Measurements from ENCODE around the gene ARFRP1.
"Not testable (repeated sequence)": the region's sequence is repeated elsewhere in the genome, so short reads cannot be mapped to it uniquely, and the experiment has no call there.

ARFRP1 gene

GRCh38 chr20:63734946-63735858 lies 27.4 kb upstream of the ARFRP1 start:
- TF ChIP-seq, protein P1, sequence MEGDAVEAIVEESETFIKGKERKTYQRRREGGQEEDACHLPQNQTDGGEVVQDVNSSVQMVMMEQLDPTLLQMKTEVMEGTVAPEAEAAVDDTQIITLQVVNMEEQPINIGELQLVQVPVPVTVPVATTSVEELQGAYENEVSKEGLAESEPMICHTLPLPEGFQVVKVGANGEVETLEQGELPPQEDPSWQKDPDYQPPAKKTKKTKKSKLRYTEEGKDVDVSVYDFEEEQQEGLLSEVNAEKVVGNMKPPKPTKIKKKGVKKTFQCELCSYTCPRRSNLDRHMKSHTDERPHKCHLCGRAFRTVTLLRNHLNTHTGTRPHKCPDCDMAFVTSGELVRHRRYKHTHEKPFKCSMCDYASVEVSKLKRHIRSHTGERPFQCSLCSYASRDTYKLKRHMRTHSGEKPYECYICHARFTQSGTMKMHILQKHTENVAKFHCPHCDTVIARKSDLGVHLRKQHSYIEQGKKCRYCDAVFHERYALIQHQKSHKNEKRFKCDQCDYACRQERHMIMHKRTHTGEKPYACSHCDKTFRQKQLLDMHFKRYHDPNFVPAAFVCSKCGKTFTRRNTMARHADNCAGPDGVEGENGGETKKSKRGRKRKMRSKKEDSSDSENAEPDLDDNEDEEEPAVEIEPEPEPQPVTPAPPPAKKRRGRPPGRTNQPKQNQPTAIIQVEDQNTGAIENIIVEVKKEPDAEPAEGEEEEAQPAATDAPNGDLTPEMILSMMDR (conservative IDR thresholded peaks at IDR 0.05; ENCODE audit: control insufficient read depth, insufficient read depth, low read depth, low read length) = no peak
- DNase-seq (ENCODE audit: low read depth) = no peak
- H3K4me3 ChIP-seq (ENCODE audit: control insufficient read depth, low read depth, low read length) = no peak overlapping the region

DNA sequence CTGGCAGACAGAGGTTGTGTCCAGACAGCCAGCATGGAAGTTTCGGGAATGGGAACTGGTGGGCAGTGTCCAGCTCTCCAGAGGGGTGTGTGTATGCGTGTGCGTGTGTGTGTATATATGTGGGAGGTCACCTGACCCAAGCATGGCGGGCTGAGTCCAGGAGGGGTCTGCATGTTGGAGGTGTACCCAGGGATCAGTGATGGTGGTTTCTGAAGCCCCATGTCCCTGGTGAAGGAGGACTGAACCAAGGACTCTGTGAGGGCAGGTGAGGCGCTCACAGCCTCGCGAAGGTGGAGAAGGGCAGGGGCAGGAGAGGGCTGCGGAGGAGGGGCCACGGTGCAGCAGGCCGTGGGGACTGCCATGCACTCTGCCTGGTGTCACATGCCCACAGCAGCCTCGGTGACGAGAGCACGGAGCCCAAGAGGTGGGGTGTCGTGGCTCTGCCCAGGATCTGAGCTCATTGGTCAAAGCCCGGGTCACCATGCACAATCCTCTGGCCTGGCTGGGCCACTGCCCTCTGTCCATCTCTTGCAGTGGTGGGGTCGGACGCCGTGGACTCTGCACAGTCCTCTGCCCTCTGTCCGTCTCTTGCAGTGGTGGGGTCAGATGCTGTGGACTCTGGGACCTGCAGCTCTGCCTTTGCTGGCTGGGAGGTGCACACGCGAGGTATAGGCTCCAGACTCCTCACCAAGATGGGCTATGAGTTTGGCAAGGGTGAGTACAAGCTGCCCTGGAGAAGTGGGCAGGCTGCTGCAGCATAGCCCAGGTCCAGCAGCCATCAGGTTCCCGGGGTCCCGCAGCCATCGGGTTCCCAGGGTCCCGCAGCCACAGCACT lies 26.6 kb upstream of the ARFRP1 start:
- TF ChIP-seq, protein P1 (conservative IDR thresholded peaks at IDR 0.05; ENCODE audit: control insufficient read depth, insufficient read depth, low read depth, low read length) = no peak
- H3K4me3 ChIP-seq (ENCODE audit: control insufficient read depth, low read depth, low read length) = no peak overlapping the region

DNA sequence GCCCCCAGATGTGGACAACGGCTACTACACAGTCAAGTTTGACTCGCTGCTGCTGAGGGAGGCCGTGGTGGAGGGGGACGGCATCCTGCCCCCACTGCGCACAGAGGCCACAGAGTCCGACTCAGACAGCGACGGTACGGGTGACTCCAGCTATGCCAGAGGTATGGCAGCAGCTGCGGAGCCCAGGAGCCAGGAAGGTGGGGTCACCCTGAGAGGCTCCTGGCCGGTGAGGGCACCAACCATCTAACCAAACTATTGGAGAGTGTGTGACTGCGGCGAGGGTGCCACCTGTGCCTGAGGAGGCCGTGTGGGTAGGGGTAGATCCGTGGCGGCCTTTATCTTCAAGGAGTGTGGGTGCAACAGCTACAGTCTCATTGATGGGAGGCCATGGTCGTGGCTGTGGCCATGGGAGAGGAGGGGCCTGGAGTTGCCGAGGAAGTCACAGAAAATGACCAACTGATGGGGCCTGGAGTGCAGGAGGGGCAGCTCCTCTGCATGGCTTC lies 25.9 kb upstream of the ARFRP1 start:
- no peak overlapping the region for H3K4me3 ChIP-seq (ENCODE audit: control insufficient read depth, low read depth, low read length)
- TF ChIP-seq, protein P1 (conservative IDR thresholded peaks at IDR 0.05; ENCODE audit: control insufficient read depth, insufficient read depth, low read depth, low read length) = no peak
- no peak for DNase-seq (ENCODE audit: low read depth)

More for the DNA sequence above, 26.6 kb upstream of the ARFRP1 start:
- DNase-seq (ENCODE audit: low read depth) = no peak

DNA sequence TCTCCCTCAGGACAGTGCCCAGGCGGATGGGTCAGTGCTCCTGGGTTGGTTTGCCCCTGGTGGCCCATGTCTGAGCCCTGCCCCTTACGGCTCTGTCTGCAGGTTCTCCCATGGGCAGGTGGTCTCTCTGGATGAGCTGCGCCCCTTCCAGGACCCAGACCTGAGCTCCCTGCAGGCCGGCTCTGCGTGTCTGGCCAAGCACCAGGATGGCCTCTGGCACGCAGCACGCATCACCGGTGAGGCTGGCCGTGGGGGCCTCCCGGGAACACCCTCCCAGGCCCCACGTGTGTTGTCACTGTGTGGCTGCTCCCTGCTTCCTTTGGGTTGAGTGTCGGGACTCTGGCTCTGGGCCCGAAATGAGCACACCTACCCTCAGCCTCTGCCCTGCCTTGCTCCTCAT lies 25.3 kb upstream of the ARFRP1 start:
- DNase-seq (ENCODE audit: low read depth) = no peak
- H3K4me3 ChIP-seq (ENCODE audit: control insufficient read depth, low read depth, low read length) = no peak overlapping the region
- TF ChIP-seq, protein P1 (conservative IDR thresholded peaks at IDR 0.05; ENCODE audit: control insufficient read depth, insufficient read depth, low read depth, low read length) = no peak

DNA sequence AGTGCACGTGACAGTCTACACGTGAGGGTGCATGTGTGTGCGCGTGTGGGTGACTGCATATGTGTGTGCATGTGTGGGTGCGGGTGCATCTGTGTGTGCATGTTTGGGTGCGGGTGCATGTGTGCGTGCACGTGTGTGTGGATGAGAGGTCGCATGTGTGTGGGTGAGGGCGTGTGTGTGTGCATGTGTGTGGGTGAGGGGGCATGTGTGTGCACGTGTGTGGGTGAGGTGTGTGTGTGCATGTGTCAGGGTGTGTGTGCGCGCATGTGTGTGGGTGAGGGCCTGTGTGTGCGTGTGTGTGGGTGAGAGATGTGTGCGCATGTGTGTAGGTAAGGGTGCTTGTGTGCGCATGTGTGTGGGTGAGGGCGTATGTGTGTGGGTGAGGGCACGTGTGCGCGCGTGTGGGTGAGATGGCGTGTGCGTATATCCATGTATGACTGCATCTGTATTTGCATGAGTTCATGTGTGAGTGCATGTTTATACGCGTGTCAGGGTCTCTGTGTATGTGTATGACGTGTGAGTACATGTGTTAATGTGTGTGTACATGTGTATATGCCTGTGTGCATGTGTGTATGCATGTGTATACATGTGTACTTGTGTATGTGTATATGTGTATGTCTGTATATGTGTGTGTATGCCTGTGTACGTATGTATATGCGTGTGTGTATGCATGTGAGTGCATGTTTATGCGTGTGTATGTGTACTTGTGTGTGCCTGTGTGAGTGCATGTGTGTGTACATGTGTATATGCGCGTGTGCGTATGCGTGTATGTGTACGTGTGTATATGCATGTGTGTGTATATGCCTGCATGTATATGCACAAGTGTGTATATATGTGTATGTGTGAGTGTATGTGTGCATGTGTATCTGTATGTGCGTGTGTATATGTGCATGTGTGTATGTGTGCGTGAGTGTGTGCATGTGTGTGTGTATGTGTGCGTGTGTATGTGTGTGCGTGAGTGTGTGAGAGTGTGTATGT lies 24.6 kb upstream of the ARFRP1 start:
- DNase-seq (ENCODE audit: low read depth) = no peak
- TF ChIP-seq, protein P1 (conservative IDR thresholded peaks at IDR 0.05; ENCODE audit: control insufficient read depth, insufficient read depth, low read depth, low read length) = no peak

GRCh38 chr20:63731410-63731809 lies 23.6 kb upstream of the ARFRP1 start:
- TF ChIP-seq, protein P1 (conservative IDR thresholded peaks at IDR 0.05; ENCODE audit: control insufficient read depth, insufficient read depth, low read depth, low read length) = no peak
- H3K4me3 ChIP-seq (ENCODE audit: control insufficient read depth, low read depth, low read length) = no peak overlapping the region
- no peak for DNase-seq (ENCODE audit: low read depth)

More for the DNA sequence above, 24.6 kb upstream of the ARFRP1 start:
- H3K4me3 ChIP-seq (ENCODE audit: control insufficient read depth, low read depth, low read length) = no peak overlapping the region

DNA sequence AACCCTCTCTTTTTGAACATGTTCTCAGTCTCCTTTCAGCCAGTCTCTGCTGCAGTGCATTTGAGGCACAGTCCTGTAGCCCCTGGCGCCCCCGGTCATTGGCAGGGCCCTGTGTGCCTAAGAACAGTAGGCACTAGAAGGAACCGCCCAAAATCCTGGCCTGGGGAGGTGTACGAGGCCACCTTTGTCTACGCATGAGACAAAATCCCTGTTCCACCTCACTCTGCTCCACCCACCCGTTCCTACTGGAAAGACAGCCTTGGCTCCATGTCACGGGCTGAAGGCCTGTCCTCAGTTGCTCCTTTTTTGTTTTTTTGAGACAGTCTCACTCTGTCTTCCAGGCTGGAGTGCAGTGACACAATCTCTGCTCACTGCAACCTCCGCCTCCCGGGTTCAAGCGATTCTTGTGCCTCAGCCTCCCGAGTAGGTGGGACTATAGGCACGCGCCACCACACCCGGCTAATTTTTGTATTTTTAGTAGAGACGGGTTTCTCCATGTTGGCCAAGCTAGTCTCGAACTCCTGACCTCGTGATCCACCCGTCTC lies 22.5 kb upstream of the ARFRP1 start:
- not testable (repeated sequence) for DNase-seq (ENCODE audit: low read depth); H3K4me3 ChIP-seq (ENCODE audit: control insufficient read depth, low read depth, low read length)

DNA sequence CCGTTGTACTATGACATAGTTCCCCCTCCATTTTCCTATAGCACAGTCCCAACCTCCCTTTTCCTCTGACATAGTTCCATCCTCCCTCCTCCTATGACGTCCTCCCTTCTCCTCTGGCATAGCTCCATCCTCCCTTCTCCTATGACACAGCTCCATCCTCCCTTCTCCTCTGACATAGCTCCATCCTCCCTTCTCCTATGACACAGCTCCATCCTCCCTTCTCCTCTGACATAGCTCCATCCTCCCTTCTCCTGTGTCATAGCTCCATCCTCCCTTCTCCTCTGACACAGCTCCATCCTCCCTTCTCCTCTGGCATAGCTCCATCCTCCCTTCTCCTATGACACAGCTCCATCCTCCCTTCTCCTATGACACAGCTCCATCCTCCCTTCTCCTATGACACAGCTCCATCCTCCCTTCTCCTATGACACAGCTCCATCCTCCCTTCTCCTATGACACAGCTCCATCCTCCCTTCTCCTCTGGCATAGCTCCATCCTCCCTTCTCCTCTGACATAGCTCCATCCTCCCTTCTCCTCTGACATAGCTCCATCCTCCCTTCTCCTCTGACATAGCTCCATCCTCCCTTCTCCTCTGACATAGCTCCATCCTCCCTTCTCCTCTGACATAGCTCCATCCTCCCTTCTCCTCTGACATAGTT lies 15.3 kb upstream of the ARFRP1 start:
- H3K4me3 ChIP-seq (ENCODE audit: control insufficient read depth, low read depth, low read length) = not testable (repeated sequence)

More for the DNA sequence above, 15.3 kb upstream of the ARFRP1 start:
- DNase-seq (ENCODE audit: low read depth) = peak; percentile 56

All from fibroblast of mammary gland (primary cell).